Neural cell (in vitro differentiated cells): ENCODE measurements around the gene KLHL2. TPM values are rescaled to one million over a fixed set of nuclear protein-coding genes. Genes with fewer than 3 reads are reported as not detected.

Experiments
- H2AFZ ChIP-seq: fragments of 200-600, 300-800 bp; sonication (generic), shearing (Covaris generic); 2 replicates; pipeline ENCODE4 v1.6.0; 2014; ENCODE audit warnings: low read depth, mild to moderate bottlenecking, antibody characterized with exemption, low read length, moderate library complexity
- H3F3A ChIP-seq: fragments of 200-600 bp; shearing (Covaris generic); 2 replicates; pipeline ENCODE4 v1.6.1; 2016; ENCODE audit warnings: mild to moderate bottlenecking, moderate library complexity, mixed read lengths, antibody characterized with exemption, low read length; ENCODE audit not compliant: insufficient read depth, poor library complexity, severe bottlenecking
- H3K27ac ChIP-seq: fragments of 200-600, 300-800 bp; sonication (generic), shearing (Covaris generic); 2 replicates; pipeline ENCODE4 v1.5.1; 2014; ENCODE audit warnings: mild to moderate bottlenecking, low read length, moderate library complexity
- H3K27me3 ChIP-seq: fragments of 300-800, 200-600 bp; sonication (generic), shearing (Covaris generic); 2 replicates; pipeline ENCODE4 v1.6.0; 2014; ENCODE audit warnings: mild to moderate bottlenecking, low read depth, low read length, moderate library complexity; ENCODE audit not compliant: insufficient read depth
- H3K36me3 ChIP-seq: fragments of 300-800, 200-600 bp; sonication (generic), shearing (Covaris generic); 2 replicates; pipeline ENCODE4 v1.5.1; 2014; ENCODE audit warnings: mild to moderate bottlenecking, antibody characterized with exemption, low read length, moderate library complexity; ENCODE audit not compliant: insufficient read depth
- H3K4me2 ChIP-seq: fragments of 300-800, 200-600 bp; sonication (generic), shearing (Covaris generic); 2 replicates; pipeline ENCODE4 v1.6.0; 2014; ENCODE audit warnings: mild to moderate bottlenecking, low read length
- H3K4me3 ChIP-seq: fragments of 300-800, 200-600 bp; sonication (generic), shearing (Covaris generic); 2 replicates; pipeline ENCODE4 v1.5.1; 2014; ENCODE audit warnings: mild to moderate bottlenecking, low read length, moderate library complexity
- H3K79me2 ChIP-seq: fragments of 200-600 bp; shearing (Covaris generic); replicated peaks from 2 replicates; pipeline ENCODE4 v1.6.0; 2014; ENCODE audit warnings: mild to moderate bottlenecking, low read length, moderate library complexity; ENCODE audit not compliant: insufficient read depth
- H3K9ac ChIP-seq: fragments of 300-800, 200-600 bp; sonication (generic), shearing (Covaris generic); 2 replicates; pipeline ENCODE4 v1.6.1; 2016; ENCODE audit warnings: mild to moderate bottlenecking, low read length, mixed read lengths
- H3K9me2 ChIP-seq: fragments of 200-600 bp; shearing (Covaris generic); 2 replicates; pipeline ENCODE4 v1.6.1; 2016; ENCODE audit warnings: mild to moderate bottlenecking, low read length, mixed read lengths; ENCODE audit not compliant: insufficient read depth
- H3K9me3 ChIP-seq: fragments of 200-600, 300-800 bp; sonication (generic), shearing (Covaris generic); 2 replicates; pipeline ENCODE4 v1.6.1; 2016; ENCODE audit warnings: mild to moderate bottlenecking, mixed run types, low read length, moderate library complexity, mixed read lengths
- H4K20me1 ChIP-seq: fragments of 200-600 bp; shearing (Covaris generic); 2 replicates; pipeline ENCODE4 v1.6.1; 2016; ENCODE audit warnings: mild to moderate bottlenecking, mixed run types; ENCODE audit not compliant: insufficient read depth
- CTCF ChIP-seq: fragments of 450-650 bp; IDR thresholded peaks from 2 replicates; pipeline ENCODE4 v1.5.1; 2014; ENCODE audit warnings: antibody characterized with exemption, mild to moderate bottlenecking, moderate library complexity; ENCODE audit not compliant: poor library complexity, severe bottlenecking
- EP300 ChIP-seq: fragments of 450-650 bp; conservative IDR thresholded peaks from 2 replicates; pipeline ENCODE4 v1.6.1; 2014; ENCODE audit warnings: antibody characterized with exemption, mild to moderate bottlenecking, moderate library complexity; ENCODE audit not compliant: poor library complexity, severe bottlenecking
- EZH2 ChIP-seq: fragments of 200-600, 300-800 bp; shearing (Covaris generic), sonication (generic); IDR thresholded peaks from 2 replicates; pipeline ENCODE4 v1.6.1; 2014; ENCODE audit warnings: antibody characterized with exemption, low read length, borderline replicate concordance, mild to moderate bottlenecking; ENCODE audit not compliant: insufficient read depth, poor library complexity, severe bottlenecking
- MXI1 ChIP-seq: fragments of 450-650 bp; conservative IDR thresholded peaks from 2 replicates; pipeline ENCODE4 v1.6.1; 2014; ENCODE audit warnings: antibody characterized with exemption, mild to moderate bottlenecking; ENCODE audit not compliant: poor library complexity, severe bottlenecking
- POLR2AphosphoS5 ChIP-seq: IDR thresholded peaks from 2 replicates; pipeline ENCODE4 v1.6.1; 2012
- RAD21 ChIP-seq: fragments of 450-650 bp; conservative IDR thresholded peaks from 2 replicates; pipeline ENCODE4 v1.6.1; 2014; ENCODE audit warnings: antibody characterized with exemption, mild to moderate bottlenecking, moderate library complexity
- REST ChIP-seq: IDR thresholded peaks from 2 replicates; pipeline ENCODE4 v1.6.1; 2012; ENCODE audit warnings: borderline replicate concordance
- SMC3 ChIP-seq: fragments of 450-650 bp; conservative IDR thresholded peaks from 2 replicates; pipeline ENCODE4 v1.6.1; 2014; ENCODE audit warnings: antibody characterized with exemption, mild to moderate bottlenecking, moderate library complexity; ENCODE audit not compliant: poor library complexity
- TAF1 ChIP-seq: IDR thresholded peaks from 2 replicates; pipeline ENCODE4 v1.6.1; 2012; ENCODE audit warnings: low read depth
- polyA plus RNA-seq: library from polyadenylated mRNA; depleted of rRNA; stranded (reverse); fragments of >200 nt; gene quantifications from 2 replicates; pipeline ENCODE4 v1.2.3, GENCODE V29; 2014

KLHL2 gene
- polyA plus RNA-seq, 1 donor from 2014 or later, result 42.8 TPM

GRCh38 chr4:165324918-165325304 is 117.5 kb downstream of the KLHL2 start:
- H3K27me3 ChIP-seq, result no peaks in the 10 kb centered on the region
- H3K79me2 ChIP-seq, result peaks cover 34% of the 10 kb centered on the region
- no peaks in the 10 kb centered on the region for H3K36me3 ChIP-seq
- no peak overlapping the region for H3K27ac ChIP-seq
- no peak for TF ChIP-seq REST
- no peak for TF ChIP-seq EP300
- TF ChIP-seq POLR2AphosphoS5, result no peak
- TF ChIP-seq EZH2, result no peak
- TF ChIP-seq RAD21, result no peak
- no peak for TF ChIP-seq SMC3
- no peak for TF ChIP-seq MXI1
- TF ChIP-seq CTCF, result no peak
- TF ChIP-seq TAF1, result no peak
- H2AFZ ChIP-seq, result no peak overlapping the region
- H3F3A ChIP-seq, result peaks cover 8% of the 10 kb centered on the region
- H4K20me1 ChIP-seq, result no peaks in the 10 kb centered on the region
- no peak overlapping the region for H3K9ac ChIP-seq
- no peak overlapping the region for H3K4me2 ChIP-seq
- no peak overlapping the region for H3K4me3 ChIP-seq
- H3K9me3 ChIP-seq, result no peaks in the 10 kb centered on the region
- H3K9me2 ChIP-seq, result no peaks in the 10 kb centered on the region

GRCh38 chr4:165325732-165326512 is 118.6 kb downstream of the KLHL2 start:
- peak overlapping the region; percentile 66 for H2AFZ ChIP-seq
- H3K9ac ChIP-seq, result peak overlapping the region; percentile 85
- H3K9me2 ChIP-seq, result no peaks in the 10 kb centered on the region
- peak overlapping the region; percentile 75 for H3K4me3 ChIP-seq
- H3K36me3 ChIP-seq, result no peaks in the 10 kb centered on the region
- peaks cover 8% of the 10 kb centered on the region for H3F3A ChIP-seq
- H3K27ac ChIP-seq, result peak overlapping the region; percentile 97
- no peaks in the 10 kb centered on the region for H3K27me3 ChIP-seq
- peak overlapping the region; percentile 80 for H3K4me2 ChIP-seq
- no peaks in the 10 kb centered on the region for H3K9me3 ChIP-seq
- peaks cover 44% of the 10 kb centered on the region for H3K79me2 ChIP-seq
- H4K20me1 ChIP-seq, result peaks cover 4% of the 10 kb centered on the region
- TF ChIP-seq EP300 (no peak), EZH2 (no peak), CTCF (no peak), RAD21 (no peak), SMC3 (no peak), REST (no peak)
